NT2/D1 (cell line): Measurements from ENCODE around the gene STXBP5L.
A peak's percentile ranks its signal among the peaks of the same experiment; 100 is the strongest.

ENCODE experiments used
- DNase-seq: peaks from one replicate; pipeline ENCODE4 v3.0.0-alpha.2; 2011; ENCODE audit warnings: low read depth, low spot score
- H3K27me3 ChIP-seq: 2 replicates; pipeline ENCODE4 v1.6.0; 2011; ENCODE audit warnings: mild to moderate bottlenecking; ENCODE audit not compliant: insufficient read length, insufficient read depth
- H3K36me3 ChIP-seq: 2 replicates; pipeline ENCODE4 v1.6.1; 2011; ENCODE audit warnings: mild to moderate bottlenecking, low read length, mixed read lengths; ENCODE audit not compliant: insufficient read depth, insufficient read length
- H3K4me1 ChIP-seq: 2 replicates; pipeline ENCODE4 v1.5.1; 2011; ENCODE audit not compliant: insufficient read depth, insufficient read length
- H3K4me3 ChIP-seq: 2 replicates; pipeline ENCODE4 v1.5.1; 2011; ENCODE audit warnings: low read depth; ENCODE audit not compliant: insufficient read length
- H3K9ac ChIP-seq: 2 replicates; pipeline ENCODE4 v1.6.0; 2011; ENCODE audit warnings: low read depth; ENCODE audit not compliant: insufficient read length
- H3K9me3 ChIP-seq: 2 replicates; pipeline ENCODE4 v1.5.1; 2011; ENCODE audit warnings: mild to moderate bottlenecking, low read length; ENCODE audit not compliant: insufficient read depth
- SUZ12 ChIP-seq: IDR thresholded peaks from 2 replicates; pipeline ENCODE4 v1.6.1; 2011; ENCODE audit not compliant: insufficient read length, insufficient read depth; ENCODE audit errors: extremely low read depth
- YY1 ChIP-seq: IDR thresholded peaks from 2 replicates; pipeline ENCODE4 v1.6.1; 2011; ENCODE audit not compliant: insufficient read length, insufficient read depth
- ZNF274 ChIP-seq: IDR thresholded peaks from 2 replicates; pipeline ENCODE4 v1.6.1; 2011; ENCODE audit warnings: mild to moderate bottlenecking, low read depth, low read length

Gene STXBP5L

GRCh38 chr3:120928991-120929390 is 21.0 kb downstream of the STXBP5L start:
- H3K9me3 ChIP-seq: peaks cover 24% of the 10 kb centered on the region
- H3K27me3 ChIP-seq: no peaks in the 10 kb centered on the region
- H3K4me1 ChIP-seq: no peaks in the 10 kb centered on the region
- no peak overlapping the region for H3K9ac ChIP-seq
- TF ChIP-seq SUZ12 (no peak), YY1 (no peak), ZNF274 (no peak)
- H3K36me3 ChIP-seq: no peaks in the 10 kb centered on the region
- DNase-seq: no peak
- H3K4me3 ChIP-seq: no peak overlapping the region

DNA sequence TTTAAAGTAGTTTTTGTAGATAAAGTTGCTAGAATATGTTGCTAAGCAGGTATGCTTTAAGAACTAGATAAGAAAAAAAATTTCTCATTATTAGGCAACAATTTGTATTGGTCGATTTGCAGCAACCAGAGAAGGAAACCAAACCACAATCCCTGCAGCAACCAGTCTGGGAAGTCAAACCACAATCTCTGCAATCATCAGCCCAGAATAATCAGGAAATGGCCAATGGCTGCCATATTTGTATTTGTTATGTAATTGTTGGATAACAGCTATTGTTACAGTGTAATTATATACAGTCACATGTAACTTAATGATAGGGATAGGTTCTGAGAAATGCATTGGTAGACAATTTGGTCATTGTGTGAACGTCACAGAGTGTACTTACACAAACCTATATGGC is 23.6 kb downstream of the STXBP5L start:
- Histone ChIP-seq H3K9me3 (peaks cover 9% of the 10 kb centered on the region), H3K36me3 (no peaks in the 10 kb centered on the region), H3K27me3 (no peaks in the 10 kb centered on the region), H3K4me1 (no peaks in the 10 kb centered on the region), H3K4me3 (no peak overlapping the region), H3K9ac (no peak overlapping the region)
- DNase-seq: no peak
- TF ChIP-seq SUZ12 (no peak), ZNF274 (no peak), YY1 (no peak)

GRCh38 chr3:120956143-120956542 is 48.1 kb downstream of the STXBP5L start:
- no peaks in the 10 kb centered on the region for H3K36me3 ChIP-seq
- DNase-seq: no peak
- TF ChIP-seq YY1 (no peak), SUZ12 (no peak), ZNF274 (no peak)
- H3K4me1 ChIP-seq: no peaks in the 10 kb centered on the region
- no peaks in the 10 kb centered on the region for H3K27me3 ChIP-seq
- H3K9me3 ChIP-seq: no peaks in the 10 kb centered on the region
- H3K4me3 ChIP-seq: no peak overlapping the region
- H3K9ac ChIP-seq: no peak overlapping the region

- TF ChIP-seq SUZ12 (no peak), ZNF274 (no peak), YY1 (no peak)
Observed at GRCh38 chr3:120982608-120983320, 74.8 kb downstream of the STXBP5L start.

GRCh38 chr3:120983321-120983665 is 75.3 kb downstream of the STXBP5L start:
- no peak for DNase-seq
- Histone ChIP-seq H3K9ac (no peak overlapping the region), H3K4me1 (no peaks in the 10 kb centered on the region), H3K36me3 (no peaks in the 10 kb centered on the region), H3K9me3 (no peaks in the 10 kb centered on the region), H3K4me3 (no peak overlapping the region), H3K27me3 (no peaks in the 10 kb centered on the region)
- TF ChIP-seq ZNF274 (no peak), YY1 (no peak), SUZ12 (no peak)

More at GRCh38 chr3:120982608-120983320, 74.8 kb downstream of the STXBP5L start:
- H3K9me3 ChIP-seq: no peaks in the 10 kb centered on the region
- H3K27me3 ChIP-seq: no peaks in the 10 kb centered on the region
- no peak overlapping the region for H3K4me3 ChIP-seq
- H3K4me1 ChIP-seq: no peaks in the 10 kb centered on the region
- H3K9ac ChIP-seq: no peak overlapping the region
- no peak for DNase-seq
- no peaks in the 10 kb centered on the region for H3K36me3 ChIP-seq

GRCh38 chr3:120983841-120984240 is 75.8 kb downstream of the STXBP5L start:
- Histone ChIP-seq H3K4me1 (no peaks in the 10 kb centered on the region), H3K27me3 (no peaks in the 10 kb centered on the region), H3K9me3 (no peaks in the 10 kb centered on the region), H3K4me3 (no peak overlapping the region), H3K9ac (no peak overlapping the region), H3K36me3 (no peaks in the 10 kb centered on the region)
- no peak for TF ChIP-seq ZNF274
- TF ChIP-seq YY1: no peak
- TF ChIP-seq SUZ12: no peak
- DNase-seq: peak; percentile 11

- H3K27me3 ChIP-seq: no peaks in the 10 kb centered on the region
Observed at GRCh38 chr3:120985242-120985641, 77.2 kb downstream of the STXBP5L start.

More at GRCh38 chr3:120985242-120985641, 77.2 kb downstream of the STXBP5L start:
- Histone ChIP-seq H3K9ac (no peak overlapping the region), H3K4me1 (no peaks in the 10 kb centered on the region), H3K9me3 (no peaks in the 10 kb centered on the region), H3K36me3 (no peaks in the 10 kb centered on the region), H3K4me3 (no peak overlapping the region)
- no peak for DNase-seq
- TF ChIP-seq ZNF274: no peak
- no peak for TF ChIP-seq YY1
- no peak for TF ChIP-seq SUZ12
